T-helper 22 cell (primary cell): ENCODE data around the gene CCDC28B.

Experiments
- DNase-seq: peaks from one replicate; pipeline ENCODE4 v3.0.0-alpha.2; 2020; ENCODE audit warnings: low read depth

The CCDC28B gene

DNA sequence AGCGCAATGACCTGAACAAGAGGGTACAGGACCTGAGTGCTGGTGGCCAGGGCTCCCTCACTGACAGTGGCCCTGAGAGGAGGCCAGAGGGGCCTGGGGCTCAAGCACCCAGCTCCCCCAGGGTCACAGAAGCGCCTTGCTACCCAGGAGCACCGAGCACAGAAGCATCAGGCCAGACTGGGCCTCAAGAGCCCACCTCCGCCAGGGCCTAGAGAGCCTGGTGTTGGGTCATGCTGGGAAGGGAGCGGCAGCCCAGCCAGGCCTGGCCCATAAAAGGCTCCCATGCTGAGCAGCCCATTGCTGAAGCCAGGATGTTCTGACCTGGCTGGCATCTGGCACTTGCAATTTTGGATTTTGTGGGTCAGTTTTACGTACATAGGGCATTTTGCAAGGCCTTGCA, 5.4 kb upstream of the CCDC28B start:
- no peak for DNase-seq

DNA sequence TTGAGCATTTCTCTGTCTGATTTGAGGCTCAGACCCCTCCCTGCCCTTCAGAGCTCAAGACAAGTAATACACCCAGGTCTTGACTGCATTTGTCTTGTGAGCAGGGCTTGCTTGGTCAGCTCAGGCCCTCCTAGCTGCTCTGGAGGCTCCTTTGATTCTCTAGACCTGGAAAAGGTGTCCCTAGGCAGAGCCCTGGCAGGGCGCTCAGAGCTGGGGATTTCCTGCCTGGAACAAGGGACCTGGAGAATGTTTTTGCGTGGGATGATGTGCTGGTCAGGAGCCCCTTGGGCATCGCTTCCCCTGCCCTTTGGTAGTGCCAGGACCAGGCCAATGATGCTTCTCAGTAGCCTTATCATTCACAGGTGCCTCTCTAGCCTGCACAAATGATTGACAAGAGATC, 4.9 kb upstream of the CCDC28B start:
- no peak for DNase-seq

DNA sequence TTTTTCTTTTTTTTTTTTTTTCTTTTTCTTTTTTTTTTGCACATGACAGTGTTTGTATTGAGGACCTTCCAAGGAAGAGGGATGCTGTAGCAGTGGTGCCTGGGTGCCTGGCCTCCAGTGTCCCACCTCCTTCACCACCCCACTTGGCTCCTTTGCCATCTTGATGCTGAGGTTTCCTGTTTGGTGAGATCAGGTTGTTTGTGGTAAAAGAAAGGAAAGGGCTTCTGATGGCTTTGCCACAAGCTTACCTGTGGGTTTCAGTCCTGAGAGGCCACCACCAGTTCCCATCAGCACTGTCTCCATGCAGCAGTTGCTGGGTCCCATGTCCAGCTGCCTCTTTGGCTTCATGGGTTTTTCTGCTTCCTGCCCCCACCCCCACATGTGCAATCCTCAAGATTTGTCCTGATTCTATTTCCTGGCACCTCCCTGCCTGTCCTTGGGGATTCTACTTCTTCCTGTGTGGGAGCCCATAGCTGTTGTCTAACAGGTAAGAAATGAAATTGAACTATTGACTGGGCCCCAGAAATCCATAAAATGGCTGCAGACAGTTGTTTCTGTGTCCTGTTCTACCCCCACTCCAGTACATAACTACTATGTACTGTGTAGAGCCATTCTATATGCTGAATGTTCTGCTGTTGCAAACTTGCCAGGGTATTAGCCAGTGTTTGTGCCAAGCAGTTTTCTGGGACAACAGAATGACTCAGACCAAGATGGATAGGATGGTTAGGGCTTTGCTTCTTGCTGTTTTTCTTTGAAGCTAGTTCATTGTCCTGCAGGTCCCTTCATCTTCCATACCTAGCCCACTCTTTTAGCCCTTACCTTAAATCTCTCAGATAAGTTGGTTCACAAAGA, 4.2 kb upstream of the CCDC28B start:
- no peak for DNase-seq

DNA sequence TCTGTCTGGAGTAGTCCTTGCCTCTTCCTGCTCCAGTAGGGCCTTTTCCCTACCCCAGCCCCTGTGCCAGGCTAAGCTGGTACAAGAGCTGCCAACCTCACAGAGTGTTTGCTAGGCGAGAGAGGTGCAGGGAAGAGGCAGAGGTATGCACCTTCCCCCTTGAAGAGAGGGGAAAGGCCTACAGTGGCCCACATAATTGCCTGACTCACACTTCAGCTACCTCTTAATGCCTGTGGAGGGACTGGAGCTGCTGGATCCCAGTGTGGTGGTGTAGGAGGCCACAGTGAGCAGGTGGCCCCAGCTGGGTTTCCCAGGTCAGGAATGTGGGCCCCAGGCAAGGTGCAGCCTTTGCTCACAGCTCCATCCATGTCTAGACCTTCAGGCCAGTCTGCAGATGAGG, 3.3 kb upstream of the CCDC28B start:
- no peak for DNase-seq

DNA sequence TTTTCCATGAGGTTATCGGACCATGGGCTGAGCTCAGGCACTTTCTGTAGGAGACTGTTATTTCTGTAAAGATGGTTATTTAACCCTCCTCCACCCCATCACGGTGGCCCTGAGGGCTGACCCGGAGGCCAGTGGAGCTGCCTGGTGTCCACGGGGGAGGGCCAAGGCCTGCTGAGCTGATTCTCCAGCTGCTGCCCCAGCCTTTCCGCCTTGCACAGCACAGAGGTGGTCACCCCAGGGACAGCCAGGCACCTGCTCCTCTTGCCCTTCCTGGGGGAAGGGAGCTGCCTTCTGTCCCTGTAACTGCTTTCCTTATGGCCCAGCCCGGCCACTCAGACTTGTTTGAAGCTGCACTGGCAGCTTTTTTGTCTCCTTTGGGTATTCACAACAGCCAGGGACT, 2.6 kb upstream of the CCDC28B start:
- no peak for DNase-seq

DNA sequence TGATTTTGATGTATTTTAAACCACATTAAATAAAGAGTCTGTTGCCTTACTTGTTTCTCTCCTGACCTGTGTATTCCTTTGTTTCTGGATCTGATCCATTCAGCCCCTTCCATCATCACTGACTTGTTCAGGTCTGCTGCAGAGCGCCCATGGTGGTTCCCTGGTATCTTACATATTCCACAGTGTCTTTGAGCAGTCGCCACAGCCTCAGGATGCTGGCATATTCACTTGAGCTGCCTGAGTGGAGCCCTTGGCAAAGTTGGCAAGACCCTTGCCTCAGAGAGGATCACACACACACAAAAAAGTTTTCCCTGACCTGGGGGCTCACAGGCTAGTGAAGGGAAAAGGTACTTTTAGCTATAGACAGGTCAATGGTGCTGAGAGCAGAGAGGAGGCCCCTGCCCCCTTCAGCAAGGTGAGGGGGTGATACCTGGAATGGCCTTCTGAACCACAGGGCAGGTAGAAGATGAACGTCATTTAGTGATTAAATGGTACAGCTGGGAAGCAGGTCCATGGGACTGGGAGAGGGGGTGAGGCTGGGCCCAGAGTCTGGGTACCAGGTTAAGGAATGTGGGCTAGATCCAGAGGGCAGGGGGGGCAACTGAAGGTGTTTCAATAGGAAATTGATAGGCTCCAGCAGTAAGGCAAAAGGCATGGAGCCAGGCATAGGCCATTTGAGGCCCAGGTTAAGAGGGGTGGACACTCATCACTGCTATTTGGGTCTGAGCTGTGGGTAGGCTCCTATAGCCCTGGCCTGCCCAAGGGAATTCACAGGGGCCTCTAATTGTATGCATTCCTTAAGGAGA, 2.0 kb upstream of the CCDC28B start:
- DNase-seq, result no peak

DNA sequence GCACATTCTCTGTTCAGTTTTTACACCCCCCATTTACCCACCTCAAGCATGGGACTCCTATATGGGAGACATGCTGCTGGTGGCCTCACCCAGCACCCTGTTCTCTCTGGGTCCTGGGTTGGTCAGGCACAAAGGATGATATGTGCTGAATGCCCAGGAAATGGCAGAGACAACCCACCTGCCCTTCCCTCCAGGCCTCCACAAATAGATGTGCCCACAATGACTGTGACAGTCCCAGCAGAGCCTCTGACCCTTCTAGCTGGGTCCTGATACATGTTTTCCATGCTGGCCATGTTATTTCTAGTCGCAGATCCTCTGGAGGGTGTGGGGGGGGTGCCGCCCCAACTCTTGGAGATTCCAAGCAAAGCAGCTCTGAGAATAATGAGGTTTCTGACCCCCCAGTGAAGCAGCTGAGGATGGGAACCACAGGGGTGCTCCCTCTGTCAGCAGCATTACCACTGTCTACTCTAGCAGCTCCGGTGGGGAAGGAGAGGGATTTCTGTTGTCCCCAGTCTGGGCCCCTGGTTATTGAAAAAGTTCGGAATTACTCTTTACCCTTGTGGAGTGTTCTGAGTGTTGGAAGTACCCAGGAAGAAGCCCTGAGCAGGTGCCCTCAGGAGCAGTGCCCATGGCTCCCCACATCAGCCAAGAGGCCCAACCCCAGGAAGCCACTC, 1.2 kb upstream of the CCDC28B start:
- DNase-seq, result no peak

DNA sequence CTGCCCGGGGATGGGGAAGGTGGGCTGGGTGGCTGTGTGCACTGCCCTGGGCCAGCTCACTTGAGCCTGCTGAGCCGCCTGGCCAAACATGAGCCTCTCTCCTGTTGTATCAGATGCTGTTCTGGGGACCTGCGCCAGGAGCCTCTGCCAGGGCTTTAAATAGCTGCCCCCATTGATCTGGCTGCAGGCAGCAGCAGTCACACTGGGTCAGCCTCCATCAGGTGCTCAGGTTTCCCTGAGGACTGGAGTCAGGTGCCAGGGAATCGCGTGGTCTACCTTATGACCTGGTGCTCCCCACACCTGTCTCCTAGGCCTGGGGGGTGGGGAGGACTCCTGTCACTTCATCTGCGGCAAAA, 700 bp upstream of the CCDC28B start:
- DNase-seq, result no peak

DNA sequence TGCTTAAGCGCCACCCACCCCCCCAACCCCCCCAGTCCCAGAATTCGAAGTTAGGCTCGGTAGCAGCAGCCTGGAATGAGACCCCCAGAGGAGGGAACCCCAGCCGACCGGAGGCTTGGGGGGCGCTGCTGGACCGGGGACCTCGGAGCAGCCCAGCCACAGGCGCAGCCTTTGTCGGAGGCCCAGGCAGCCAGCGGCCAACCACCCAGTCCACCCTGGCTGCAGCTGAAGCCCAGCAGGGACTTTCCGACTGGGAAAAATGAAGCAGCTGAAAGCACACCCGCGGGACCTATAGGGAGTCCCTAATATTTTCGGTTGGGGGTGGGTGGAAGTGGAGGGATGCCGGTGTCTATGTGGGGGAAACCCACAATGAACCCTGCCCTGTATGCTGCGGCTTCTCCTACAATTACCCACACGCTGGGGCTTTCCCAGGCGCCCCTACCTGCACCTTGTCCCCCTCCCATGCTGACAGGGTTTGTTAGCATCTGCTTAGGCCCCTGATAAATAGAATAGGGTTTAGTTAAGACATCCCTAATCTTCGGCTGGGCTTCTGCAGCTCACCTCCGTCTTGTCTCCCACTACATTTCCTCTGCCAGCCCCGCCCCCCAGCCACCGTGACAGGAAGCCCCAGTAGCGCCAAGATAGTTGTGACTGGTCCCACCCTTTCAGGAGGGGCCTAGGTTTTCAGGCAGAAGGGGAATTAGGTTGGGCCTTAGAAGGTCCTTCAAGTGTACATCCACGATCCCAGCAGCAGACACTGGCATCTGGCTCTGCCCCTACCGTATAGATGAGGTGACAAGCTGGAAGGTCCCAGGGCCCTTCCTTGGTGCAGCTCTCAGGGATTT, 838 bp downstream of the CCDC28B start:
- peak; percentile 83 for DNase-seq

DNA sequence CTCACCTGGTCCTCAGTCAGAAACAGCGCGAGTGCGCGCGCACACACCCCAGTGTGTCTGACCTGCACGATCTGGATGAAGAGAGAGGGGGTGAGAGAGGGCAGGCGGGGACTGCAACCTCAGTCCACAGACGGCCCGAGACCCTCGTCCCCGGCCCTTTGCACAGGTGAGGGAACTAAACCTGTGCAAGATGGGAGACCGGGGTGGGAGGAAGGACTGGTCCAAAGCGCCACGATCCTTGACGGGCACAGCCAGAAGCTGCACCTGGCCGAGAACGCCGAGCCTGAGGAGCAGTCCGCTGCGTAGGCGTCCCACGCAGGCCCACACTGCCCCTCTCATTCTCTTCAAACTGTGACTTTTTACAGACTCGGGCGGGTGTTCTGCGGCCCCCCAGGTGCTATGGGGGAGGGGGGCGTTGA, 4.6 kb downstream of the CCDC28B start:
- no peak for DNase-seq

DNA sequence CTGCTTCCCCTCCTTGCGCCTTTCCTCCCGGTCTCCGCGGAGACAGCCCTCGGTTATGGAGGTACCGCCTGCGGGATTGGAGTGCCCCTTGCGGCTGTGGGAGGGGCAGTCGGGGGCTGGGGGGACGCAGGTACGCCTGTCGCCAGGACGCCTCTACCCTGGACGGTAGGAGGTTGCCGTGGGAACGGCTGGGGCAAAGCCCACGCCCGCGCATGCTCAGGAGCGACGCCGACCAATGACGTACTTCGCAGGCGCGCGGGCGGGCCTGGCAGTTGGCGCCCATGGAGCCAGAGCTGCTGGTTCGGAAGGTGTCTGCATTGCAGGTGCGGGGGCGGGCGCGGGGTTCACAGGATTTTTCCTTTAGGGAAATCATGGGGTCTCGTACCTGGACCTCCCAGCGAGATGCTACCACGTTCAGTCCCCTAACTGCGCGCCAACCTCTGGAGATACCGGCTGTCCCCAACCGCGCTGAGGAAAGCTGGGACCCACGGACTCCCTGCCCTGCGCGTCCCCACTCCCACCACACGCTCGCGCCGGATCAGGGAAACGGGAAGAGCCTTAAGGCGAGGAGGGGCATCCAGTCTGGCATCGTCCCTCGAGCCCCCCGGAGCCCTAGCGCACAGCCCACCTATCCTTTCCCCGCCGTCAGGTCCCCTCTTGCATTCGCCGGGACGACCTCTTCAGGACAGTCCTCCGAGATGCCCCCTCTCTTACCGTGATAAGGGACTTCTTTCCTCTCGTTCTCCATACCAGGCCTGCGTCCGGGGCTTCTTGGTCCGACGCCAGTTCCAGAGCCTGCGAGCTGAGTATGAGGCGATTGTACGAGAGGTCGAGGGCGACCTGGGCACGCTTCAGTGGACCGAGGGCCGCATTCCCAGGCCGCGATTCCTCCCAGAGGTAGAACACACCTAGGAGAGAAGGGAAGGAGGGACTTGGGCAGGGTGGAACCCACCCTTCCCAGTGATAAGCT, 5.3 kb downstream of the CCDC28B start, which contains the start of gene IQCC:
IQCC (plus strand) TSS at position 271 of the 970 bp plus-strand sequence; CDS start at position 282, 11 bp downstream.
- peak; percentile 78 for DNase-seq

DNA sequence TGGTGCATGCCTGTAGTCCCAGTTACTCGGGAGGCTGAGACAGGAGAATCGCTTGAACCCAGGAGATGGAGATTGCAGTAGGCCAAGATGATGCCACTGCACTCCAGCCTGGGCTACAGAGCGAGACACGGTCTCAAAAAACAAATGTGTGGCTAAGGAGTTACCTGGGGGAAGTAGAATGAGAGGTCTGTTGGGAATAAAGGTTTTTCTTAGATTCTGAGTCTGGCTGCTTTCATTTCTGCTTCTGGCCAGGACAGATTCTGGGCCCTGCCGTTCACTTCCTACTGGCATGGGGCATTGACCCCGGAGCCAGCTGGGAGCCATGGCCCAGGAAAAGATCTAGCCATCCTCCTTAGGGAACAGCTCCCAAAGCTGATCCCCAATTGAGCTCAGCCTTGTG, 8.1 kb downstream of the CCDC28B start:
- DNase-seq, result no peak

DNA sequence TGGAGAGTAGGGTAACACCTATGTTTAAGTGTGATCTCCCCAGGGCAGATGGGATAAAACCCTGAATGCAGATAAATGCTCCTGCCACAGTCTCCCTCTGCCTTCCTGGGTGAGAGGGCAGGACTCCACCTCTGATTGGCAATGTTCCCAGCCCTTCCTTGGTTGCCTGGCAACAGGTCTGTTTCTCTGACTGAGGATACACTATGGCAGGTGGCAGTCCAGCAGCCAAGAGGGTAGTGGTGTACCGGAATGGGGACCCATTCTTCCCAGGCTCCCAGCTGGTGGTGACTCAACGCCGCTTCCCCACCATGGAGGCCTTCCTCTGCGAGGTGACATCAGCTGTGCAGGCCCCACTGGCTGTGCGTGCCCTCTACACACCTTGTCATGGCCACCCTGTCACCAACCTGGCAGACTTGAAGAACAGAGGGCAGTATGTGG, 8.5 kb downstream of the CCDC28B start, which contains the start of gene DCDC2B:
DCDC2B (plus strand) TSS at position 199 of the 438 bp plus-strand sequence; CDS start at position 204, 5 bp downstream.
- no peak for DNase-seq

DNA sequence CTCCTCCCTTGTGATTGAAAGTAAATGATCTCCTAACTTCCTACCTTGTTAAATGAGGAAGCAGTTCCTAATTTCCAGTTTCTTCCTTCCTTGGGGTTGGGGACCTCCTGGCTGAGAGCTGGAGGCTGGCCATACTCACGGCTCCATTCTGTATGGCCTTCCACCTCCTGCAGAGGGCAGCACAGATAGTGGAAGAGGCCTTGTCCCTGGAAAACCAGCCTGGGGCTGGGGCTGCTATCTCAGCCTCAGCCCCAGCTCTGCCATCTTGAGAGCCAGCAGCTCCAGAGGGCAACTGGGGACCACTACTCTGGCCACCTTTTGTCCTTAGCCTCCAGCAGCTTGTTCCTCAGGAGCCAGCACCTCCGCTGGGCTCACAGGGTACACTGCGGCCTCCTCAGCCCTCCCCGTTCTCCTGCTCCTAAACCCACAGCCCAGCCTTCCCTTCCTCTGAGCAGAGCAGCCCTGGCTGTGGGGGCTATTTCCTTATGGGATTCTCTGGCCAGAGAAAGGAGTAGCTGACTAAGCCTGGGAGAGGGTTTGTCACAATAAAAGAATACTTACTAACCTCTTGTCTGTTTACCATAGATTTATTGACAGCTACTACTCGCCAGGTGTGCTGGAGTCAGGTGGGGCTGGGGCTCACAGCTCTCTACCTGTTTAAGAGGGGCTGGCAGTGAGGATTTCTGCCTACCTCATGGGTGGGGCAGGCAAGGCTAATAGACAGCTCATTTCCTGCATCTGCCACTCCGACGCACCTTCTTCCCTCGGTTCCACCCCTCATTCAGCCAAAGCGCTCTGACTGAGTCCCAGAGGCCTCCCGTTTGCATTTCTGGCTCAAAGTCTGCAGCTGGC, 15.5 kb downstream of the CCDC28B start:
- DNase-seq, result no peak

DNA sequence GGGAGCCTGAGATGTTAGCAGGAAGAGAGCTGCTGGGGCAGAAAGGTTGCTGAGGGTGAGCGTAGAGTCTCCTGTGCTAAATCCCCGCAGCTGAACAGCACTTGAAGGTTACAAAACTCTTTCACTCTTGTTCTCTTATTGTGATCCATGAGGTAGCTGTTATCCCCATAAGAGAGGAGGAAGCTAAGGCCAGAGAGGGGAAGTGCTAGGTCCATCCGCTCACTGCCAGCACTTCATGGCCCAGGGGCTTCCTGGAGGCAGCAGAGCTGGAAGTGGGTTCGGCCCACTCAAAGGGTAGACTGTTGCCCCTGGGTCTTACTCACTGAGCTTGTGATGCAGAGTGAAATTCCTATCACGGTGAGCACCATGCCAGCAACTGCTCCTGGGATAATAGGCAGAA, 16.2 kb downstream of the CCDC28B start:
- no peak for DNase-seq

DNA sequence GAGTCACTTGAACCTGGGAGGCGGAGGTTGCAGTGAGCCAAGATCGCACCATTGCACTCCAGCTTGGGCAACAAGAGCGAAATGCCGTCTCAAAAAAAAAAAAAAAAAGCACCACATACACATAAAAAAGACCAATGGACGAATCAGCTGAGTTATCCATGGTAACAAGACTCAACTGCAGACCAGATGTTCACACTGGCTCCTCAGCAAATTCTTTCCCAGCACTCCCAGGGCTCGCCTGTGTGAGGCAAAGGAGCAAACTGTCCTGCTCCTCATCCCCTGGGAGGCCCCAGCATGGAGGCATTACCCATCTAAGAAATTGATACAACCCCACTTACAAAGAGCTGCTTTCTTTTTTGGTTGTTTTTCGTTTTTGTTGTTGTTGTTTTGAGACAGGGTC, 18.6 kb downstream of the CCDC28B start:
- DNase-seq, result no peak

DNA sequence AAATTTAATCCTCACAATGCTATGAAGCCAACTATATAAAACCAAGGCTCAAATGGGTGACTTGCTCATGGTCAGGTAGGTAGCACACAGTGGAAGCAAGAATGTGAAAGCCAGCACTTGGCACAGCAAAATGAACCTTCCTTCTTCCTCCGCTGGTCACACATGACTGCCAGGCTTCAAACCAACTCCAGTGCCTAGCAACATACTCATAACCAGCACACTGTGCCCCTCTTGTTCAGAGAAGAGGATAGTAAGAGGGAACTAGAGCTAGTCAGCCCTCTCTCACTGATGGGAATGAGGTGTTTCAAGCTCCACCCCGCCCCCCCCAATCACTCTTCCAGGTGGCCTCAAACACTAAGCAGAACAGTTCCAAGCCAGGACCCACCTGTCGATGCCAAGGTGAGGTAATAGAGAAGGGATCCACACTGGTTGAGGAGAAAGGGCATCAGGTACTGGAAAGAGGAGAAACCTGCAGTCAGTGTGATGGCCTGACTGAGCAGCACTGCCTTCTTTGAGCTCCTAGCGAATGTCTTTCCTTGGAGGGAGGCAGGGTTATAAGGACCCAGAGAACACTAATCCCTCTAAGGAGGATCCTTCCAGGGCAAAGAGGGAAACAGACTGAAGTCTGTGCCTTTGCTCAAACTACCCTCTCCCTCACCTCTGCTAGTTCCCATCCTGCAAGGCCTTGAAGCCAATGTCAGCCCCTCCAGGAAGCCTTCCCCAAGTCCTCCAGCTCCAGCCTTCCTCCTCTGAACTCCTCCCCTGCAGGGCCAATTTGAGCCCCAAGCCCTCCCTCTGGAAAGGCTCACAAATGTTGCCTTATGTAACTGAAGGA, 20.6 kb downstream of the CCDC28B start:
- no peak for DNase-seq

DNA sequence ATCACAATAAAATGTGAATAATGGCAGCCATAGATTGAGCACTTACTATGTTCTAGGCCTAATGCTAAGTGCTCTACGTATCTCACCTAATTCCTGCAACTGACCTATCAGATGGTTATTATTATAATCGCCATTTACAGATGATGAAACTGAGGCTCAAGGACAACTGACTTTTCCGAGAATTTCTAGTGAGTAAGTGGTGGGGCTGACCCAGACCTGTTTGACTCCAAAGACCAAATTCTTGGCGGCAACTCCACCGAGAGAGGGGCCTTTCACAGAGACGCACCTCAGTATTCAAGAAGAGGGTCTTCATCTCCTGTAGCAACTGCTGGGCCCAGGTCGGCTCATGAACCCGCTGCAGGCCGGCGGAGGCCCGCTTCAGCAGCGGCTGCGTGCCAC, 21.2 kb downstream of the CCDC28B start:
- DNase-seq, result no peak
